ENCODE results near the gene KAT5. TPM values are rescaled to one million over a fixed set of nuclear protein-coding genes. Genes with fewer than 3 reads are reported as not detected.

KAT5 gene
- total and polyA plus RNA-seq, 2 of the 13 experiments (the other 11 are each of a cell fraction or from before 2014, with no cell fraction given): 35.2 to 48.3 TPM

GRCh38 chr11:65720211-65720934, 8.3 kb downstream of the KAT5 start, which contains the start of gene RNASEH2C (continued):
- no peak for TF ChIP-seq ZNF292 (CRISPR knock-in tag; IDR thresholded peaks at IDR 0.05; ENCODE audit: borderline replicate concordance, low read depth)
- TF ChIP-seq ISL2 (CRISPR knock-in tag; IDR thresholded peaks at IDR 0.05): peak; percentile 41; the same call in 1 of the 2 replicates
- no peak for TF ChIP-seq MNT (IDR thresholded peaks at IDR 0.05)
- TF ChIP-seq ZBTB3 (CRISPR knock-in tag; IDR thresholded peaks at IDR 0.05; ENCODE audit: borderline replicate concordance, low read depth): no peak
- TF ChIP-seq ONECUT2 (CRISPR knock-in tag; IDR thresholded peaks at IDR 0.05): 0 out of 2 replicates have a peak, but pooled peaks have one; percentile 12
- TF ChIP-seq NFIB (CRISPR knock-in tag; IDR thresholded peaks at IDR 0.05; ENCODE audit: borderline replicate concordance): no peak
- no peak for TF ChIP-seq ZMYM2 (CRISPR knock-in tag; IDR thresholded peaks at IDR 0.05)
- peak; percentile 55; the same call in 1 of the 2 replicates for TF ChIP-seq ZNF441 (CRISPR knock-in tag; IDR thresholded peaks at IDR 0.05; ENCODE audit: borderline replicate concordance)
- peak; percentile 42; the same call in 1 of the 2 replicates for TF ChIP-seq ZNF572 (CRISPR knock-in tag; IDR thresholded peaks at IDR 0.05)
- TF ChIP-seq TGIF2 (CRISPR knock-in tag; IDR thresholded peaks at IDR 0.05): 0 out of 2 replicates have a peak, but pooled peaks have one; percentile 44
- TF ChIP-seq ZNF451 (CRISPR knock-in tag; IDR thresholded peaks at IDR 0.05): peak; percentile 53; the same call in 1 of the 2 replicates
- no peak for TF ChIP-seq ZNF251 (CRISPR knock-in tag; IDR thresholded peaks at IDR 0.05)
- no peak for TF ChIP-seq NCOR1 (IDR thresholded peaks at IDR 0.05; ENCODE audit: borderline replicate concordance, low read length)
- no peak for TF ChIP-seq ZFP41 (CRISPR knock-in tag; IDR thresholded peaks at IDR 0.05; ENCODE audit: borderline replicate concordance)
- TF ChIP-seq FOXK2 (IDR thresholded peaks at IDR 0.05): no peak
- TF ChIP-seq, protein P1, sequence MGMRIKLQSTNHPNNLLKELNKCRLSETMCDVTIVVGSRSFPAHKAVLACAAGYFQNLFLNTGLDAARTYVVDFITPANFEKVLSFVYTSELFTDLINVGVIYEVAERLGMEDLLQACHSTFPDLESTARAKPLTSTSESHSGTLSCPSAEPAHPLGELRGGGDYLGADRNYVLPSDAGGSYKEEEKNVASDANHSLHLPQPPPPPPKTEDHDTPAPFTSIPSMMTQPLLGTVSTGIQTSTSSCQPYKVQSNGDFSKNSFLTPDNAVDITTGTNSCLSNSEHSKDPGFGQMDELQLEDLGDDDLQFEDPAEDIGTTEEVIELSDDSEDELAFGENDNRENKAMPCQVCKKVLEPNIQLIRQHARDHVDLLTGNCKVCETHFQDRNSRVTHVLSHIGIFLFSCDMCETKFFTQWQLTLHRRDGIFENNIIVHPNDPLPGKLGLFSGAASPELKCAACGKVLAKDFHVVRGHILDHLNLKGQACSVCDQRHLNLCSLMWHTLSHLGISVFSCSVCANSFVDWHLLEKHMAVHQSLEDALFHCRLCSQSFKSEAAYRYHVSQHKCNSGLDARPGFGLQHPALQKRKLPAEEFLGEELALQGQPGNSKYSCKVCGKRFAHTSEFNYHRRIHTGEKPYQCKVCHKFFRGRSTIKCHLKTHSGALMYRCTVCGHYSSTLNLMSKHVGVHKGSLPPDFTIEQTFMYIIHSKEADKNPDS (CRISPR knock-in tag; IDR thresholded peaks at IDR 0.05): no peak
- TF ChIP-seq ZNF235 (CRISPR knock-in tag; IDR thresholded peaks at IDR 0.05; ENCODE audit: borderline replicate concordance): no peak
- no peak for TF ChIP-seq PAWR (CRISPR knock-in tag; IDR thresholded peaks at IDR 0.05; ENCODE audit: borderline replicate concordance)
- no peak for TF ChIP-seq GMEB2 (CRISPR knock-in tag; IDR thresholded peaks at IDR 0.05; ENCODE audit: low read depth)
- no peak for TF ChIP-seq ZNF101 (CRISPR knock-in tag; IDR thresholded peaks at IDR 0.05; ENCODE audit: borderline replicate concordance, low read depth)
- TF ChIP-seq ZNF205 (CRISPR knock-in tag; IDR thresholded peaks at IDR 0.05): no peak; the same call in 1 of the 2 replicates
- no peak for TF ChIP-seq ZMAT5 (CRISPR knock-in tag; IDR thresholded peaks at IDR 0.05; ENCODE audit: borderline replicate concordance, low read depth)
- TF ChIP-seq RAD51 (IDR thresholded peaks at IDR 0.05; ENCODE audit: borderline replicate concordance): no peak
- TF ChIP-seq TFDP2 (CRISPR knock-in tag; IDR thresholded peaks at IDR 0.05): peak; percentile 94
